K562 (cell line): Measurements from ENCODE around the gene FRMD4B.

ENCODE experiments used
- CTCF ChIP-seq, 3 experiments: IDR thresholded peaks in 2 of 3; conservative IDR thresholded peaks in 1 of 3; 2 replicates each; pipeline ENCODE4 v1.5.1; 2011 to 2012; ENCODE audit warnings: low read length in 3 of 3, mild to moderate bottlenecking in 3 of 3, control low read depth in 2 of 3, improper control_type of control experiment in 1 of 3, inconsistent platforms in 1 of 3, low read depth in 1 of 3, mixed read lengths in 1 of 3, moderate library complexity in 1 of 3; ENCODE audit not compliant: insufficient read depth in 2 of 3
- EP300 ChIP-seq: IDR thresholded peaks from 2 replicates; pipeline ENCODE4 v1.6.1; 2012; ENCODE audit warnings: low read length, improper control_type of control experiment
- GABPA ChIP-seq: fragments of 200-800 bp; sonication (Bioruptor generic); conservative IDR thresholded peaks from 2 replicates; pipeline ENCODE4 v1.6.1; 2016; ENCODE audit warnings: low read depth, missing genetic modification characterization, missing compliant biosample characterization
- HDGF ChIP-seq: fragments of 450-650 bp; IDR thresholded peaks from 2 replicates; pipeline ENCODE4 v1.6.1; 2016
- MAZ ChIP-seq, 2 experiments: fragments of 450-650 bp in 1 of 2; sonication (generic) in 1 of 2; formaldehyde crosslinking; IDR thresholded peaks in 1 of 2; conservative IDR thresholded peaks in 1 of 2; 2 replicates each; pipeline versions ENCODE4 v1.4.0 to v1.5.0; 2020; ENCODE audit warnings: mild to moderate bottlenecking in 1 of 2, missing genetic modification reagents in 1 of 2
- NR1H2 ChIP-seq: sonication (generic); formaldehyde crosslinking; IDR thresholded peaks from 2 replicates; pipeline ENCODE4 v1.4.0; 2020; ENCODE audit warnings: mild to moderate bottlenecking, missing genetic modification reagents
- PYGO2 ChIP-seq: fragments of 450-650 bp; IDR thresholded peaks from 2 replicates; pipeline ENCODE4 v1.6.1; 2016; ENCODE audit warnings: mild to moderate bottlenecking, missing genetic modification characterization, moderate library complexity, missing compliant biosample characterization
- RAD21 ChIP-seq, 2 experiments: fragments of 250-450 bp in 1 of 2; fragments of 450-650 bp in 1 of 2; sonication (Bioruptor Pico) in 1 of 2; formaldehyde crosslinking in 1 of 2; IDR thresholded peaks in 1 of 2; conservative IDR thresholded peaks in 1 of 2; 2 replicates each; pipeline versions ENCODE4 v1.4.0 to v1.8.0; 2020 to 2022; ENCODE audit warnings: mild to moderate bottlenecking in 2 of 2, moderate library complexity in 1 of 2
- RFX5 ChIP-seq: IDR thresholded peaks from 2 replicates; pipeline ENCODE4 v1.6.1; 2011; ENCODE audit warnings: low read depth, mild to moderate bottlenecking, improper control_type of control experiment, low read length
- SP1 ChIP-seq: sonication (generic); formaldehyde crosslinking; IDR thresholded peaks from 2 replicates; pipeline ENCODE4 v1.8.1; 2022; ENCODE audit warnings: mild to moderate bottlenecking, missing genetic modification reagents

GRCh38 chr3:69180869-69181591 lies 204.9 kb downstream of the FRMD4B start:
- TF ChIP-seq PYGO2 (tag) (no peak), NR1H2 (CRISPR knock-in tag) (no peak), RFX5 (no peak), RAD21 (CRISPR knock-in tag; conservative IDR thresholded peaks at IDR 0.05 in 1 of 2, IDR thresholded peaks at IDR 0.05 in 1 of 2) (no peak), SP1 (CRISPR knock-in tag) (no peak), HDGF (no peak), CTCF (IDR thresholded peaks at IDR 0.05 in 2 of 3, conservative IDR thresholded peaks at IDR 0.05 in 1 of 3; ENCODE audit: insufficient read depth in 2 of 3, low read depth in 1 of 3, low read length in 3 of 3) (no peak), MAZ (CRISPR knock-in tag; conservative IDR thresholded peaks at IDR 0.05 in 1 of 2, IDR thresholded peaks at IDR 0.05 in 1 of 2) (no peak), GABPA (no peak), EP300 (no peak)
